ENCODE measurements around the gene C12orf76.

The C12orf76 gene

GRCh38 chr12:110004598-110004997 is 43.7 kb downstream of the C12orf76 start:
- TF ChIP-seq EZH2 (optimal IDR thresholded peaks at IDR 0.05; ENCODE audit: low read depth, low read length) (no peak), CTCF (IDR thresholded peaks at IDR 0.05; ENCODE audit: low read length) (no peak), EZH2phosphoT487 (IDR thresholded peaks at IDR 0.05; ENCODE audit: low read length) (no peak)
- peak overlapping the region; percentile 59; the same call in 1 of the 2 replicates for H3K27ac ChIP-seq (ENCODE audit: low read length)
- H3F3A ChIP-seq (ENCODE audit: insufficient read depth, low read length) = 0 out of 2 replicates have a peak, but pooled peaks cover 13% of the 10 kb centered on the region
- H3K9ac ChIP-seq (ENCODE audit: low read length) = no peak overlapping the region
- no peaks in the 10 kb centered on the region for H4K20me1 ChIP-seq (ENCODE audit: insufficient read depth, low read length)
- no peaks in the 10 kb centered on the region for H3K9me3 ChIP-seq (replicated peaks; ENCODE audit: insufficient read depth, low read length)
- no peaks in the 10 kb centered on the region for H3K27me3 ChIP-seq (replicated peaks; ENCODE audit: insufficient read depth, low read length)
- peaks cover 50% of the 10 kb centered on the region for H3K79me2 ChIP-seq (ENCODE audit: low read length)
- no peaks in the 10 kb centered on the region for H3K9me2 ChIP-seq (replicated peaks; ENCODE audit: insufficient read depth, low read length)
- H3K4me1 ChIP-seq (ENCODE audit: low read length) = 0 out of 2 replicates have a peak, but pooled peaks cover 3% of the 10 kb centered on the region
- H3K4me3 ChIP-seq (ENCODE audit: low read length) = 0 out of 2 replicates have a peak overlapping the region, but pooled peaks have one; percentile 34
- DNase-seq = peak; percentile 21
- no peaks in the 10 kb centered on the region for H3K36me3 ChIP-seq (replicated peaks; ENCODE audit: insufficient read depth, low read length)
- no peak overlapping the region for H2AFZ ChIP-seq (ENCODE audit: low read length)
- H3K4me2 ChIP-seq (ENCODE audit: low read depth, low read length) = peak overlapping the region; percentile 66

GRCh38 chr12:110002676-110003515 is 45.4 kb downstream of the C12orf76 start:
- Histone ChIP-seq H2AFZ (ENCODE audit: low read length) (no peak overlapping the region), H3K27me3 (replicated peaks; ENCODE audit: insufficient read depth, low read length) (no peaks in the 10 kb centered on the region), H3K4me2 (ENCODE audit: low read depth, low read length) (no peak overlapping the region), H3K9me2 (replicated peaks; ENCODE audit: insufficient read depth, low read length) (no peaks in the 10 kb centered on the region), H3K4me3 (ENCODE audit: low read length) (no peak overlapping the region), H3K27ac (ENCODE audit: low read length) (no peak overlapping the region), H3F3A (ENCODE audit: insufficient read depth, low read length) (0 out of 2 replicates have a peak, but pooled peaks cover 13% of the 10 kb centered on the region), H3K36me3 (replicated peaks; ENCODE audit: insufficient read depth, low read length) (no peaks in the 10 kb centered on the region), H3K9me3 (replicated peaks; ENCODE audit: insufficient read depth, low read length) (no peaks in the 10 kb centered on the region), H3K4me1 (ENCODE audit: low read length) (0 out of 2 replicates have a peak, but pooled peaks cover 3% of the 10 kb centered on the region), H3K9ac (ENCODE audit: low read length) (no peak overlapping the region), H4K20me1 (ENCODE audit: insufficient read depth, low read length) (no peaks in the 10 kb centered on the region), H3K79me2 (ENCODE audit: low read length) (peaks cover 46% of the 10 kb centered on the region)
- TF ChIP-seq EZH2phosphoT487 (IDR thresholded peaks at IDR 0.05; ENCODE audit: low read length) (no peak), EZH2 (optimal IDR thresholded peaks at IDR 0.05; ENCODE audit: low read depth, low read length) (no peak)
- DNase-seq = no peak

- Histone ChIP-seq H3K4me2 (ENCODE audit: low read depth, low read length) (no peak overlapping the region), H3K27ac (ENCODE audit: low read length) (no peak overlapping the region), H3K79me2 (ENCODE audit: low read length) (peaks cover 35% of the 10 kb centered on the region), H3K9me2 (replicated peaks; ENCODE audit: insufficient read depth, low read length) (no peaks in the 10 kb centered on the region), H3K4me3 (ENCODE audit: low read length) (no peak overlapping the region), H3K27me3 (replicated peaks; ENCODE audit: insufficient read depth, low read length) (no peaks in the 10 kb centered on the region), H3K4me1 (ENCODE audit: low read length) (0 out of 2 replicates have a peak, but pooled peaks cover 3% of the 10 kb centered on the region), H3K36me3 (replicated peaks; ENCODE audit: insufficient read depth, low read length) (no peaks in the 10 kb centered on the region), H3F3A (ENCODE audit: insufficient read depth, low read length) (0 out of 2 replicates have a peak, but pooled peaks cover 13% of the 10 kb centered on the region), H3K9me3 (replicated peaks; ENCODE audit: insufficient read depth, low read length) (no peaks in the 10 kb centered on the region), H3K9ac (ENCODE audit: low read length) (no peak overlapping the region), H4K20me1 (ENCODE audit: insufficient read depth, low read length) (no peaks in the 10 kb centered on the region), H2AFZ (ENCODE audit: low read length) (no peak overlapping the region)
- no peak for TF ChIP-seq CTCF (IDR thresholded peaks at IDR 0.05; ENCODE audit: low read length)
- TF ChIP-seq EZH2 (optimal IDR thresholded peaks at IDR 0.05; ENCODE audit: low read depth, low read length) = no peak
- TF ChIP-seq EZH2phosphoT487 (IDR thresholded peaks at IDR 0.05; ENCODE audit: low read length) = no peak
- DNase-seq = no peak
Observed at GRCh38 chr12:110001596-110001995, 46.7 kb downstream of the C12orf76 start.
